ENCODE measurements around the gene MAP2K5.
"Not testable (repeated sequence)": the region's sequence is repeated elsewhere in the genome, so short reads cannot be mapped to it uniquely, and the experiment has no call there.

The MAP2K5 gene

GRCh38 chr15:67672834-67673233 lies 130.3 kb downstream of the MAP2K5 start:
- DNase-seq (ENCODE audit: low read depth) = not testable (repeated sequence)

GRCh38 chr15:67674983-67675382 lies 132.5 kb downstream of the MAP2K5 start:
- no peak for DNase-seq (ENCODE audit: low read depth)

- no peak for DNase-seq (ENCODE audit: low read depth)
Observed at GRCh38 chr15:67678089-67678488, 135.6 kb downstream of the MAP2K5 start.

GRCh38 chr15:67678993-67679392 lies 136.5 kb downstream of the MAP2K5 start:
- DNase-seq (ENCODE audit: low read depth) = no peak

GRCh38 chr15:67680641-67681040 lies 138.1 kb downstream of the MAP2K5 start:
- no peak for DNase-seq (ENCODE audit: low read depth)

- DNase-seq (ENCODE audit: low read depth) = no peak
Observed at GRCh38 chr15:67685008-67685599, 142.6 kb downstream of the MAP2K5 start.

- DNase-seq (ENCODE audit: low read depth) = no peak
Observed at GRCh38 chr15:67685716-67686115, 143.2 kb downstream of the MAP2K5 start.

- no peak for DNase-seq (ENCODE audit: low read depth)
Observed at GRCh38 chr15:67690936-67691335, 148.4 kb downstream of the MAP2K5 start.

- DNase-seq (ENCODE audit: low read depth) = no peak
Observed at GRCh38 chr15:67691450-67691849, 148.9 kb downstream of the MAP2K5 start.

- no peak for DNase-seq (ENCODE audit: low read depth)
Observed at GRCh38 chr15:67692573-67692972, 150.1 kb downstream of the MAP2K5 start.

- no peak for DNase-seq (ENCODE audit: low read depth)
Observed at GRCh38 chr15:67696087-67696486, 153.6 kb downstream of the MAP2K5 start.

GRCh38 chr15:67700023-67700422 lies 157.5 kb downstream of the MAP2K5 start:
- no peak for DNase-seq (ENCODE audit: low read depth)

- no peak for DNase-seq (ENCODE audit: low read depth)
Observed at GRCh38 chr15:67701669-67702068, 159.2 kb downstream of the MAP2K5 start.

- DNase-seq (ENCODE audit: low read depth) = no peak
Observed at GRCh38 chr15:67707520-67708283, 165.2 kb downstream of the MAP2K5 start.

- no peak for DNase-seq (ENCODE audit: low read depth)
Observed at GRCh38 chr15:67708500-67708899, 166.0 kb downstream of the MAP2K5 start.

- DNase-seq (ENCODE audit: low read depth) = no peak
Observed at GRCh38 chr15:67715170-67715569, 172.7 kb downstream of the MAP2K5 start.

- DNase-seq (ENCODE audit: low read depth) = no peak
Observed at GRCh38 chr15:67716171-67716570, 173.7 kb downstream of the MAP2K5 start.

- DNase-seq (ENCODE audit: low read depth) = no peak
Observed at GRCh38 chr15:67717776-67718175, 175.3 kb downstream of the MAP2K5 start.

GRCh38 chr15:67719330-67719959 lies 176.9 kb downstream of the MAP2K5 start:
- no peak for DNase-seq (ENCODE audit: low read depth)

- no peak for DNase-seq (ENCODE audit: low read depth)
Observed at GRCh38 chr15:67720556-67721175, 178.2 kb downstream of the MAP2K5 start.

GRCh38 chr15:67722030-67722817 lies 179.7 kb downstream of the MAP2K5 start:
- no peak for DNase-seq (ENCODE audit: low read depth)

Measured in activated gamma-delta T cell treated with anti-CD3 and anti-CD28 coated beads, Interleukin-2, amount 50 U/mL, for 16 hours (primary cell).